ENCODE results near the gene FOLR2. TPM values are rescaled to one million over a fixed set of nuclear protein-coding genes. Genes with fewer than 3 reads are reported as not detected.

Gene FOLR2
- total RNA-seq, 1 experiment from 2014 or later, result not detected

- ATAC-seq (no peak), DNase-seq (ENCODE audit: low read depth, low spot score) (no peak)
- BruUV-seq (replicated peaks), result no TSS peak
- Histone ChIP-seq H3K27me3 (ENCODE audit: insufficient read depth, low read length) (no peaks in the 10 kb centered on the region), H2AFZ (ENCODE audit: low read depth, low read length, poor library complexity, severe bottlenecking) (no peak overlapping the region), H3K36me3 (ENCODE audit: control insufficient read depth in 1 of 2, insufficient read depth in 2 of 2, low read length in 2 of 2) (no peaks in the 10 kb centered on the region), H3K4me3 (replicated peaks in 1 of 2; ENCODE audit: low read depth in 1 of 2, low read length in 2 of 2) (no peak overlapping the region), H3K79me2 (ENCODE audit: insufficient read depth, low read length) (no peaks in the 10 kb centered on the region), H3K9ac (ENCODE audit: low read length) (no peak overlapping the region), H3K9me3 (ENCODE audit: control insufficient read depth in 1 of 2, insufficient read depth in 1 of 2, low read depth in 1 of 2, low read length in 2 of 2) (no peaks in the 10 kb centered on the region), H3K9me2 (ENCODE audit: insufficient read depth) (no peaks in the 10 kb centered on the region), H3K4me2 (ENCODE audit: low read length) (no peak overlapping the region; the same call in 1 of the 2 replicates), H3K4me1 (ENCODE audit: control insufficient read depth in 1 of 2, insufficient read depth in 2 of 2, low read length in 2 of 2) (peaks cover 13 to 20% of the 10 kb centered on the region in 2 experiments), H4K20me1 (ENCODE audit: insufficient read depth) (no peaks in the 10 kb centered on the region), H3K27ac (ENCODE audit: low read depth, low read length) (no peak overlapping the region)
- CTCF ChIA-PET, result no interaction called here
- TF ChIP-seq JUND (IDR thresholded peaks at IDR 0.05), result no peak
- no peak for TF ChIP-seq POLR2A (IDR thresholded peaks at IDR 0.05; ENCODE audit: borderline replicate concordance, extremely low read depth, insufficient read depth, insufficient read length)
- TF ChIP-seq YY1 (IDR thresholded peaks at IDR 0.05; ENCODE audit: extremely low read depth, insufficient replicate concordance, low read depth, low read length), result no peak
- TF ChIP-seq SP1 (IDR thresholded peaks at IDR 0.05; ENCODE audit: low read depth), result no peak
- TF ChIP-seq ATF3 (IDR thresholded peaks at IDR 0.05), result no peak
- no peak for TF ChIP-seq SRF (IDR thresholded peaks at IDR 0.05; ENCODE audit: low read depth)
- no peak for TF ChIP-seq EGR1 (IDR thresholded peaks at IDR 0.05; ENCODE audit: low read depth)
- TF ChIP-seq ZNF274 (IDR thresholded peaks at IDR 0.05; ENCODE audit: low read depth, low read length), result no peak
- no peak for TF ChIP-seq EZH2 (IDR thresholded peaks at IDR 0.05)
- no peak for TF ChIP-seq FOSL1 (IDR thresholded peaks at IDR 0.05; ENCODE audit: low read depth)
- no peak for TF ChIP-seq CBX3 (IDR thresholded peaks at IDR 0.05; ENCODE audit: low read depth)
- TF ChIP-seq CTCF (IDR thresholded peaks at IDR 0.05 in 2 of 3, conservative IDR thresholded peaks at IDR 0.05 in 1 of 3; ENCODE audit: borderline replicate concordance in 1 of 3, insufficient read depth in 1 of 3, low read depth in 2 of 3, low read length in 2 of 3), result no peak
- TF ChIP-seq REST (IDR thresholded peaks at IDR 0.05; ENCODE audit: low read depth), result no peak
- TF ChIP-seq EZH2phosphoT487 (IDR thresholded peaks at IDR 0.05; ENCODE audit: borderline replicate concordance), result no peak
- TF ChIP-seq RAD21 (IDR thresholded peaks at IDR 0.05; ENCODE audit: low read depth), result no peak
- no peak for TF ChIP-seq SIN3A (IDR thresholded peaks at IDR 0.05; ENCODE audit: low read depth)
- RAD21 ChIA-PET (ENCODE audit: low non-redundant PET in 1 of 2, low total read pairs in 2 of 2, uncharacterized antibody in 2 of 2, unreplicated experiment in 2 of 2), result no interaction called here
- POLR2A ChIA-PET, result no interaction called here
- intact Hi-C loops (cut with micrococcal nuclease), result no loop called here
Measured at GRCh38 chr11:72189455-72190250, 26.9 kb upstream of the FOLR2 start.
